ENCODE measurements around the gene FOXA1. TPM values are rescaled to one million over a fixed set of nuclear protein-coding genes. Genes with fewer than 3 reads are reported as not detected.

Gene FOXA1
- total and polyA plus RNA-seq, 2 donors (not counting 1 experiment from before 2014, with no cell fraction given): under 0.01 to 0.03 TPM

GRCh38 chr14:37622231-37622923 lies 27.3 kb upstream of the FOXA1 start:
- Histone ChIP-seq H3K9ac (ENCODE audit: insufficient read depth, low read length) (no peak overlapping the region), H3K4me2 (ENCODE audit: extremely low read depth, insufficient read depth, low read length) (peak overlapping the region; percentile 49), H3K27me3 (ENCODE audit: control insufficient read depth, insufficient read depth, low read length) (peaks cover 3% of the 10 kb centered on the region), H2AFZ (ENCODE audit: low read length) (peak overlapping the region; percentile 58), H3K27ac (ENCODE audit: insufficient read depth, low read length) (no peak overlapping the region), H3K36me3 (ENCODE audit: control insufficient read depth, insufficient read depth, low read length) (no peaks in the 10 kb centered on the region), H3K4me1 (ENCODE audit: control insufficient read depth, extremely low read depth, insufficient read depth, low read length) (no peaks in the 10 kb centered on the region), H3K9me3 (ENCODE audit: control insufficient read depth, insufficient read depth, low read depth, low read length) (no peaks in the 10 kb centered on the region), H3K79me2 (ENCODE audit: control insufficient read depth, insufficient read depth, low read length) (no peaks in the 10 kb centered on the region), H4K20me1 (ENCODE audit: control insufficient read depth, extremely low read depth, insufficient read depth, low read length) (no peaks in the 10 kb centered on the region), H3K4me3 (replicated peaks in 1 of 4; ENCODE audit: control extremely low read depth in 1 of 4, insufficient read depth in 1 of 4, low read depth in 3 of 4, low read length in 4 of 4) (peak overlapping the region in 3 of 4 experiments; percentile 13 to 47 (median 16))
- no peak for TF ChIP-seq CTCF (conservative IDR thresholded peaks at IDR 0.05 in 1 of 2, IDR thresholded peaks at IDR 0.05 in 1 of 2; ENCODE audit: low read depth in 1 of 2, low read length in 2 of 2)
- TF ChIP-seq EZH2 (IDR thresholded peaks at IDR 0.05; ENCODE audit: low read length, missing control alignments): no peak
- DNase-seq (ENCODE audit: low read depth in 2 of 2): peak; percentile 43 to 63

GRCh38 chr14:37620856-37621255 lies 25.8 kb upstream of the FOXA1 start:
- TF ChIP-seq CTCF (conservative IDR thresholded peaks at IDR 0.05 in 1 of 2, IDR thresholded peaks at IDR 0.05 in 1 of 2; ENCODE audit: low read depth in 1 of 2, low read length in 2 of 2) (no peak), EZH2 (IDR thresholded peaks at IDR 0.05; ENCODE audit: low read length, missing control alignments) (no peak)
- H3K27me3 ChIP-seq (ENCODE audit: control insufficient read depth, insufficient read depth, low read length): peaks cover 3% of the 10 kb centered on the region
- no peak overlapping the region for H2AFZ ChIP-seq (ENCODE audit: low read length)
- H3K79me2 ChIP-seq (ENCODE audit: control insufficient read depth, insufficient read depth, low read length): no peaks in the 10 kb centered on the region
- H3K4me2 ChIP-seq (ENCODE audit: extremely low read depth, insufficient read depth, low read length): no peak overlapping the region
- H3K36me3 ChIP-seq (ENCODE audit: control insufficient read depth, insufficient read depth, low read length): no peaks in the 10 kb centered on the region
- no peaks in the 10 kb centered on the region for H3K9me3 ChIP-seq (ENCODE audit: control insufficient read depth, insufficient read depth, low read depth, low read length)
- no peak overlapping the region for H3K9ac ChIP-seq (ENCODE audit: insufficient read depth, low read length)
- no peak overlapping the region for H3K27ac ChIP-seq (ENCODE audit: insufficient read depth, low read length)
- no peak overlapping the region for H3K4me3 ChIP-seq (replicated peaks in 1 of 4; ENCODE audit: control extremely low read depth in 1 of 4, insufficient read depth in 1 of 4, low read depth in 3 of 4, low read length in 4 of 4)
- no peak for DNase-seq (ENCODE audit: low read depth in 2 of 2)
- H3K4me1 ChIP-seq (ENCODE audit: control insufficient read depth, extremely low read depth, insufficient read depth, low read length): no peaks in the 10 kb centered on the region
- H4K20me1 ChIP-seq (ENCODE audit: control insufficient read depth, extremely low read depth, insufficient read depth, low read length): no peaks in the 10 kb centered on the region

GRCh38 chr14:37618498-37619028 lies 23.5 kb upstream of the FOXA1 start:
- Histone ChIP-seq H4K20me1 (ENCODE audit: control insufficient read depth, extremely low read depth, insufficient read depth, low read length) (no peaks in the 10 kb centered on the region), H3K36me3 (ENCODE audit: control insufficient read depth, insufficient read depth, low read length) (no peaks in the 10 kb centered on the region), H2AFZ (ENCODE audit: low read length) (no peak overlapping the region), H3K9ac (ENCODE audit: insufficient read depth, low read length) (no peak overlapping the region), H3K4me1 (ENCODE audit: control insufficient read depth, extremely low read depth, insufficient read depth, low read length) (no peaks in the 10 kb centered on the region), H3K27ac (ENCODE audit: insufficient read depth, low read length) (no peak overlapping the region), H3K9me3 (ENCODE audit: control insufficient read depth, insufficient read depth, low read depth, low read length) (no peaks in the 10 kb centered on the region), H3K79me2 (ENCODE audit: control insufficient read depth, insufficient read depth, low read length) (no peaks in the 10 kb centered on the region), H3K4me3 (replicated peaks in 1 of 4; ENCODE audit: control extremely low read depth in 1 of 4, insufficient read depth in 1 of 4, low read depth in 3 of 4, low read length in 4 of 4) (no peak overlapping the region), H3K27me3 (ENCODE audit: control insufficient read depth, insufficient read depth, low read length) (peaks cover 3% of the 10 kb centered on the region), H3K4me2 (ENCODE audit: extremely low read depth, insufficient read depth, low read length) (no peak overlapping the region)
- TF ChIP-seq EZH2 (IDR thresholded peaks at IDR 0.05; ENCODE audit: low read length, missing control alignments) (no peak), CTCF (conservative IDR thresholded peaks at IDR 0.05 in 1 of 2, IDR thresholded peaks at IDR 0.05 in 1 of 2; ENCODE audit: low read depth in 1 of 2, low read length in 2 of 2) (no peak)
- DNase-seq (ENCODE audit: low read depth in 2 of 2): no peak
